RPMI7951 (cell line): Measurements from ENCODE around the gene NXPH1. TPM values are rescaled to one million over a fixed set of nuclear protein-coding genes. Genes with fewer than 3 reads are reported as not detected.

Source experiments
- DNase-seq: peaks from one replicate; pipeline ENCODE4 v3.0.0-alpha.2; 2012; ENCODE audit warnings: low read depth
- total RNA-seq: library from RNA; depleted of rRNA; stranded (reverse); fragments of >200 nt; shearing (Covaris generic); gene quantifications from 2 replicates; pipeline ENCODE4 v1.2.3, GENCODE V29; 2014; rRNA removed

Gene NXPH1
- total RNA-seq, result not detected in 2 replicates

DNA sequence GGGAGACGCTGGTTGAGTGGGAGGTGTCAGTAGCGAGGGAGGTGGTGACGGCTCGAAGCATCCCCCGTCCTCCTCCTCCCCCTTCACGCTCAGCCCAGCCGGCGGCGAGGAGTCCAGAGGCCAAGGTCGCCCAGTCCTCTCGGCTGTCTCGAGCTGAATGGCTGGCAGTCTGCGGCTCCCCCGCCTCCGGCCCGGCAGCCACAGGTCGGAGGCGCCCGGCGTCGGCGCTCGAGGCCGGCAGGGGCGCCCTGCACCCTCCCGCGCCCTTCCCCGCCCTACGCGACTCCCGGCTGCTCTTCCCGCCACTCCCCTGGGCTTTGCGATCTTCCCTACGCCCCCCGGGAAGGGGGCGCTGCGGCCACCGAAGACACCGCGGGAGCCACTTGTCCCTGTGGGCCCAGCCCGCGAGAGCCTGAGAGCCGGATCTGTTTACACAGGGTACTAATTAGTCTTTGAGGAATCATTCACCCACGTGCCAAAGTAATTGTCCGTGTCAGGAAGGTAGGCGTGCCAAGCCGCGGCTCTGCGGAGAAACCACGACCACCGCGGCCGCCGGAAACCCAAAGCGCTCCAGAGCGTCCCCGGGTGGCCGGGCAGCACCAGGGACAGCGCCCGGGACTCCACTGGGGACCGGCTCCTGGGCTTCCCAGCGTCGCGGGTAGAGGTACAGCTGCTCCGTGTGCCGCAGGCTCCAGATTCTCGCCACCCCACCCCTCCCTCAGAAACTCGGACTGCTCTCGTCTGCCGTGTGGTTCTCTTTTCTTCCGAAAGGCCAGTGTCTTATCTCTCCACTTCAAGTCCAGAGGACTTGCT, at the start of gene NXPH1:
Gene NXPH1, plus strand, starts transcription at position 133 of the 813 bp plus-strand sequence.
- no peak for DNase-seq

DNA sequence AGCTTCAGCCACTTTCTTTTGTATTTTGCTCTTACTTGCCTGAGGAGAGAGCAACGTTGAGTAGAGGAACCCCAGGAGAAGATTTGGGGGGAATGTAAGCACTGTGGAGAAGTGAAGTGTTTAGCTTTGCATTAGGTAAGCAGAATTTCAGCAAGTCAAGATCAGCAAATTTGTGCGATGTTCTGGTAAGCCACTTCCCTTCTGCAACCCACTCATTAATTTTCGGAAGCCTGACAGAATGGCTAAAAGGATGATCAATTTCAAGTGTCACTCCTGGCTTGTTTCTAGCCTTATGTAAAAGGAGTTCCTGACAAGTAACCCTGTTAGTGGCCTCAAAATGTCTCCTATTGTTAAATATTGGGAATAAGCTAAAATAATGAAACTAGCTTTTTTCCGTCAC, 48.5 kb upstream of the NXPH1 start:
- DNase-seq, result no peak

DNA sequence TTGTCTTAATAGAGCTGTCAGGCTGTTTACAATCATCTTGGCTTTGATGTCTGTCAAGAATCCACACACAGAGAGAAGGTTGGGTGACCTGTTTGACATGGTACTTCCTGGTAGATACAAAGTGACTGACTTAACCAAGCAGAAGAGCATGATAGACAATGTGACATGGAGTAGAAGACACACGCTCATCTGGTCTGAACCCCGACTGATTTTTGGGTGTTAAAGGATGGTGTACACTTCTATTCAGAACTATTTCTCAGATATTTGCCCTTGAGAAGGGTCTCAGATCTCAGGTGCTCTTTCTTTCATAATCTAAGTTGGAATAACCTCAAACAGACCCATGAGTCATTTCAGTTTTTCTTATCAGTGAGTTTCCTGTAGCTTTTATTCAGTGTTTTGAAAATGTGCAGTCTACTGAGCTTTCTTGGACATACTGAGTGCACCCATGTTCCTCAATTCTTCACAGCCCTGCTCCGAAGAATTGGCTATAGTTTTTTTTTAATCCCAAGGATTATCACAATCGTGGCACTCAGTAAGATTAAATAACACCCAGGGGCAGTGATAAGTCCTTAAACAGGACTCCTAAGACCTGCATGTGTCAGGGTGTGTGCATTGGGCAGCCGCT, 46.4 kb upstream of the NXPH1 start:
- no peak for DNase-seq

DNA sequence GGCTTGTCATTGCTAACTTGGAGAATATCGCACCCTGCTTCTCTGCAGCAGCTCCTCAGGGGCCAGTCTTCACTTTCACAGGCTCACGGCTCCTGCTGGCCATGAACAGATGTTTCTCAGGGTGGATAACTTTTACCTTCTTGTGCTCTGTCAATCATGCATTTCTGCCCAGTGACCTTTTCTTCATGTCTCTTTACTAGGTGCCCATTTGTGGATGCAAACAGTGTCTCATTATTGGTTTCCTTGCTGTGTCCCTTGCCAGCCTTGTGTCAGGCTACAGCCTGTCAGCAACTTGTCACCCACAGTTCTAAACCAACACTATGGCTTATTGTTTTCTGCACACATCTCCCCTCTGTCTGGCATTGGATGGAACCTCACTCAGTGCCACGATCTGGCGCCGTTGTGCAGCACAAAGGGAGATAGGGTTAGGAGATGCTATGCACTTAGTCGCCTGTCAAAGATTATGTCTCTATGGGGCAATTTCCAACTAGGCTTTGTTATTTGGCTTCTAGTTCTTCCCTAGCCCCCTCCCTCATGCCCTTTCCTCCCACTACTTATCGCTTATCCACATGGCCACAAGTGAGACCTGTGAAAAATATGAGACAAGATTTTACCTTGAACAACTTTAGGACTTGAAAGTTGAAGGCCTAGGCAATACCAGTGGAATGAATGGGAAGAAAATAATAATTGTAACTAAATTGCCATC, 45.7 kb upstream of the NXPH1 start:
- no peak for DNase-seq

DNA sequence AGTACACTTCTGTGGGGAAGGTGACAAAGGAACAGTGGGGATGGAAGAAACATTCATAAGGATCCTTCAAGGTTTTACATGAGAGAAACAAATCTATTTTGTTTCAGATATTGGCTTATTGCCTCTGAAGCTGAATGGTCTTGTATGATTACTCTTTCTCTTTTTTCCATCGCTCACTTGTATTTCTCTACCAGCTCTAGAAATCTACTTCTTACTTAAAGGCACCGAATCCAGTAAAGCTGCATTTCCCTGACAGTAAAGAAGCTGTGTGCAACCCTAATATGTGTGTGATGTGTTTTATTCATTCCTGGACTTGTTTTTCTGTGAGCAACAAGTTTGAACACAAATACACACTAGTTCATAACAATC, 45.2 kb upstream of the NXPH1 start:
- no peak for DNase-seq

DNA sequence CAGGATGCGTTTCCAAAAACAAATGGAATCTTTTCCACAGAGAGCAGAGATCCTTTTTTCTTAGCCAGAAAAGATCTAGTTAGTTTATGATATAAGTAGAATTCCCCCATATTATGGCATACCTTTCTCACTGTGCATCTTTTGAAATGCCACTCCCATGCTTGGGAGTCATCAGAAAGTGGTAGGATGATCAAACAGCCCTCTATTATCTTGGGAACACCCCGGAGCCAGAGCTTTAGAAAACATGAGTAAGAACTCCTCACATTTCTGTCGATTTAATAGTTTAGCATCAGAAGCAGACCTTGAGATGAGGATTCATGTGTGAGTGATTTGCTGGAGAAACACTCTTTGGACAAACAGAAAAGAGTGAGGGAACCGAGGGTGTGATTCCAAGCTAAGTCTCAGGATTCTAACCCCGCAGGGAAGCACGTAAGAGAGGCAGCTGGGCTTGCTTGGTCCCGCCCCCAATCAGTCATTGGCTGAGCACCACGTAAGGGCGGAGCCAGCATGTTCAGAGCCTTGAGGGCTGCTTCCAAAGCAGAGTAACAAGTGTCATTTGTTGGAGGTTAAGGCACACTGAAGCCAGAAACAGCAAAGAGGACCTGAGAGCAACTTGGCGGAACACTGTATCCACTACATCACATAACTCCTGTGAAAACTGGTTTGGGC, 43.7 kb upstream of the NXPH1 start:
- peak; percentile 1 for DNase-seq

DNA sequence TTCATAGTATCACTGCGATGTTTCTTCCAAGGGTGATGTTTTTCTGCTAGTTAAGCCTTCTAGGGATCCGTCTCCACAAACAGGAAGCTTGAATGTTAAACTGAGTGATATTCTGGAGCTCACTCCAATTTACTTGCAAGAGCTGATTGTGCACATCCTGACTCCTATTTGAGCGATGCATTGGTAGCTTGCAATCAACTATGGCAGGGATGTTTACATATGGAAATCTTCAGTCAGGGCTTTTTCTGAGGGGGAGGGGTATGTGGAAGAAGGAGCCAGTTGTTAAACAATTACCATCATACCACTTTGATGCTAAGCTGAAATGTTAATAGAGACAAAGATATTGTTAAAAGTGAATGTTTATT, 43.2 kb upstream of the NXPH1 start:
- DNase-seq, result no peak

DNA sequence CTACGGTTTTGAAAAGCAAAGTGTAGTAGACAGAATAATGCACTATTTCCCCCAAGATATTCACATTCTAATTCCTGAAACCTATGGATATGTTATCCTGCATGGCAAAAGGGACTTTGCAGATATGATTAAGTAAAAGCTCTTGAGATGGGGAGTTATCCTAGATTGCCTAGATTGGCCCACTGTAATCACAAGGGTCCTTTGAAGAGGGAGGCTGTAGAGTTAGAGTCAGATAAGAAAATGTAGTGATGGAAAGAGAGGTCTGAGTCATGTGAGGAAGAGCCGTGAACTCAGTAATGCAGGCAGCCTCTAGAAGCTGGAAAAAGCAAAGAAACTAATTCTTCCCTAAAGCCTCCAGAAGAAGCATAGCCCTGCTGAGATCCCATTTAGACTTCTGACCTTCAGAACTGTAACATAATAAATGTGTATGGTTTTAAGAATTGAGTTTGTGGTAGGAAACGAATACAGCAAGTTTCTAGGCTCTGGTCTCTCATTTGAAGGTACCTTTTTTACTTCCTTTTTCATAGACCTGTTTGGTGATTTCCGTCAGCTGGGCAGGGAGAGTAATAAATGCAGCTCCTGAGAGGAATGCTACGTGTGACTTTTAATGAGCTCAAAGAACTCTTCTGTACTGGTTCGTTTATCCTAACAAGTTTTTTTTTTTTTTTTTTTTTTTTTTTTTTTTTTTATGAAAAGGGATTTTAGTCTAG, 41.9 kb upstream of the NXPH1 start:
- DNase-seq, result no peak

DNA sequence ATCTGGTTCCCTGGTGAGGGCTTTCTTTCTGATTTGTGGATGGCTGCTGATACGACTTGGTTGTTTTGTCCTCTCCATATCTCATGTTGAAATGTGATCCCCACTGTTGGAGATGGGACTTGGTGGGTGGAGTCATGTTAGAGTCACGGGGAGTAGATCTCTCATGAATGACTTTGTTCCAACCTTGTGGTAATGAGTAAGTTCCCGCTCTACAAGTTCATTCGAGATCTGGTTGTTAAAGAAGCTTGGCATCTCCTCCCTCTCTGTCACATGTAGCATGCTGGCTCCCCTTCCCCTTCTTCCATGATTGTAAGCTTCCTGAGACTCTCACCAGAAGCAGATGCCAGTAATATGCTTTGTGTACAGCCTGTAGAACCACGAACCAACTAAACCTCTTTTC, 37.1 kb upstream of the NXPH1 start:
- DNase-seq, result no peak

DNA sequence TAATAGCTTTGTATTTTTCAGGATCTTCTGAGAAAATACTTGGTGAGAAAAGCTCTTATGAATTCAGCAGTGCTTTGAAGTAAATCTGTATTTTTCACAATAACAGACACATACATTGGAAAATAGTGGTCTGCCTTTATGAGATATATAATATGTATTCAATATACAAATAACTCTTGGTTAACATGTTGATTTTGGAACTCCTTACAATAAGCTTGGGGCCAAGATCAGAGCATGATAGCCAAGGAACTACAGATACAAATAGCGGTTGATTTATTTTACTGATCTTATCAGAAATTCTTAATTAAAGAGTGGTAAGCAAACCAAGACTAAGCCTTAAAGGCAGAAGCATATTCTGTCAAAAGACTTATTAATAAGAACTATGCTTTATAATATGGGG, 24.5 kb upstream of the NXPH1 start:
- no peak for DNase-seq

DNA sequence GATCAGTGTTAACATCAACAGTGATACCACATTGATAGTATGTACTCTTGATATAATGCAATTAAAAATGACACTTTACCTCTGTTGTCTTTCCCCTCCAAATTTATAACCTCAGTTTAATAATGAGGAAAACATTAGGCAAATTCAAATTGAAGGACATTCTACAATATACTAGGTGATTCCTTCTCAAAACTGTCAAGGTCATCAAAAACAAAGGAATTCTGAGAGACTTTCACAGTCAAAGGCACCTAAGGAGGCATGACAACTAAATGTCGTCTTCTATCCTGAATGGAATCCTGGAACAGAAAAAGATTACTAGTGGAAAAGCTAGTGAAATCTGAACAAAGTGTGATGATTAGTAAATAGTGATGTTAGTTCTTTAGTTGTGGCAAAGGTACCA, 22.3 kb upstream of the NXPH1 start:
- DNase-seq, result no peak

DNA sequence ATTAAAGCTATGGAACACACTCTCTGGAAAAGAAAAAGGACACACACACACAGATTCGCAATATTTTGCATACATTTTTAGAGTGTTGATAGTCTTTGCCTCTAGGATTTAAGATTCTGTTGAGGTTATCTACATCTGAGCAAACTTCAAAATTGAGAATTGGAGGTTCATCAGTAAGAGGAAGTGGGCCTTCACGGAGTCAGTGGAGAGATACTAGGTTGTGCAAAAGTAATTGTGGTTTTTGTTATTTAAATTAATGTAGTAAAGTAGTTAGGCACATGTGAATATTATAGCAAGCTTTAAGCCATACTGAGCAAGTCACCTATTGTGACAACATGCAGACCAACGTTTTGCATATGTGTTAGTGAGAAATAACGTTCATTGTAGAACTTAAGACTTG, 19.8 kb upstream of the NXPH1 start:
- no peak for DNase-seq

DNA sequence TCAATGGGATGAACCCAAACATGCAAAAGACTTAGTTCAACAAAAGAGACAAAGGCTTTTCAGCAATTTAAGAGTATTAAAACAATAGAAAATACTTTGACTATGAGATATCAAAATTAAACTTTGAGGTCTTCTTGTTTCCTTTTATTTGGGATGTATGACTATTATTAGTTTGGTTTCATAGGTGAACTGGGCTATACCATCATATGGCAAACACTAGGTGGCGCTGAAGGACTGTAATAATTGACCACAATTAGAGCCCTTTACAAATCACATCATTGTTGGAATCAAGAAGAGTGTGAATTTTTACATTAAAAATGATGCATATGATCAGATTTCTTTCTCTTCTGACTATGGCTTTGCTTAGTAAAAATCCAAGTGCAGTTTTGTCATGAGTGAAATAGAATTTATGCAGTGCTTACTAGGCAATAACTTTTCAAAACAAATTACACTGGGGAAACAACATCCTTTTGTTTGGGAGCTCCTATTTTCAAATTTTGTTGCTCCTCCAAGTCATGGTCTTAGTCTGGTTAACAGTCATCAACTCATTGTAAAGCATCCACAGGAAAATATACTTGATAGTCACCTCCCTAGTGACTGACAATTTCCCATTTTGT, 14.7 kb upstream of the NXPH1 start:
- DNase-seq, result peak; percentile 50

DNA sequence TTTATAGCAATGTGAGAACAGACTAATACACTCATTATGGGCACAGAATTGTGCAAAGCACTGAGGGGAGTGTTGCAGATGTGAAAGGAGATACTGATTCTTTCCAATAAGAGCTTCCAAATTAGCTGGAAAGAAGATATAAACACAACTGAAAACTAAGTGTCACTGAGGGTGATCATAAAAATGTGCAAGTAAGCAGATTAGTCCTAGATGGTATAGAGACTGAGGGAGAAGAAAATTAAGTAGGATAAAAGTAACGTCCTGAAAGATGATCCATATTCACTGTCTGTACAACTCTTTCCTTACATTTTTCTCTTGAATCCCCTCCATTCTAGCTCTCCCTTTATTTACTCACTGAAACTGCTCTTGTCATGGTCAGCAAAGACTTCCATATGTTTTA, 11.2 kb upstream of the NXPH1 start:
- no peak for DNase-seq

DNA sequence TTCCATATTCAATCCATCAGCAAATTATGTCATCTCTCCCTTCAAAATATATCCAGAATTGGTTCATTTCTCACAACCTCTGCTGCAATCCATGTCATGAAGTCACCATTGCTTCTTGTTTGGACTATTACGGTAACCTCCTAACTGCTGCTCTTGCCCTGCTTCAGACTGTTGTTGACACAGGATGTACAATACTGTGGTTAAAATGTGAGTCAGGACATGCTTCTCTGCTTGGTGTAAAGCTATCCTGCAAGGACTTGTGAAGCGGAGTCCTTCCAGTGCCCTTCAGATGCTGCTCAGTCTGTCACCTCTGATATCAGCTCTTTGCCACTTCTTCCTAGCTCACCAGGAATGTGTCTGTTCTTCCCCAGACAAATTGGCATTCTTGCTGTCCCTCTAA, 10.4 kb upstream of the NXPH1 start:
- DNase-seq, result no peak

DNA sequence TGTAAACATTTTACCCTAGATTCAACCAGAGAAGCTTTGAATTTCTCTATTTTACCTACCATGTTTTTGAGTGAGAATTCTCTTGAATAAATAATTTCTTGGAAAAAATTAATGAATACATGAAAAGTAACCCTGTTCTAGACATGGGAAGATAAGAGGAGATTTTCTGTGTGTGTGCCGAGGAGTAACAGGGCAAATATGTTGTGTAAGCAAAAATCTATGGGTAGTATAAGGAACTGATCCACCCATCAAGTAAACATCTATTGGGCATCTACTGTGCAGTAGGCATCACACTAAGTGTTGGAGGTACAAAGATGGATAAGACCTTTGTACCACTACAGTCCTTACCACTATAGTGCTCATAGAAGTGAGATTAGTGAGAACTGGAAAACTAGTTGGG, 8.2 kb upstream of the NXPH1 start:
- DNase-seq, result no peak

DNA sequence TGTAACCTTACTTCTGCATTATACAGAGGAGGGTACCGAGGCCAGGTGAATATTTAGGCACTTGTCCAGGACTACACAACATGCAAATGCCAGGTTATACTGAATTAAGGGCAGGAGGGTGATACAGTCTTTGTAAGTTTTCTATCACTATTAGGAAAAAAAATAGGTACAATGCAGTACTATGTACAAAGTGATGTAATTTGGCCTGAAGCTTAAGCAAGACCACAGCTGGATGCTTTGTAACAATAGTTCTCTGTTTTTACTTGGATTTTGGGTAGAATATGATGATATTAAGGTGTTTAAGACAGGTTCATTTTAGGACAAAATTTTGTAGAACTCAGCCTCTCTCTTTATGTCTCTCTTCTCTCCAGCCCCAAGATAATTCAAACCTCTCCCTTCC, 2.8 kb upstream of the NXPH1 start:
- no peak for DNase-seq

DNA sequence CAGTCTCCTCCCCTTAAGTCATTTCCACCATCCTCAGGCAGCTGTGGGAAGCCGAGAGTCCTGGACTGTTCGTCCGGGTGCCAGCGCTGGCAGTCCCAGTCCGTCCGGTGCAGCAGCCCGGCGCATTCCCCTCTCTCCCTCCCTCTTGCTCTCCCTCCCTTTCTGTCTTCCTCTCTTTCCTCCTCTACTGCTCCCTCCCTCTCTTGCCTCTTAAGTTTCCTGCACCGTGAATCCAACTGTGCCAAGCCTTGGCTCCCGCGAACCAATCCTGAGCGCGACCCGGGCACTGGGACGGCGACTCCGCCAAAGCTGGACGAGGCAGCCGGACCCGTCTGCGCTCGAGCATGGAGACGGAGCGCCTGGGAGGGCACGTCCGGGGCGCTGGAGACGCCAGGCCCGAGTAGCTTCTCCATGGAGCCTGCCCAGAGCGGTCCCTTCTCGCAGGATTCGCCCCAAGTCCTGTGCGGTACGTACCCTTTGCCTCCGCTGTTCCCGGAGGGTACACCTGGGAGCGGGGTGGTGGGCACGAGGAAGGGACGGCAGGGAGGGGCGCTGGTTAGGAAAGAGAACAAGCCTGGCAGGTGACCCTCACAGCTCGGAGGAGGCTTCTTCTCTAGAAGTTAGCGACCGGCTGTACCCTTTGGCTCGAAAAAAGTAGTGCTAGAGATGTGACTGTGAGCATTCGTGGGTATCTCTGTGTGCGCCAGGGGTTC, 1.0 kb downstream of the NXPH1 start:
- DNase-seq, result no peak

DNA sequence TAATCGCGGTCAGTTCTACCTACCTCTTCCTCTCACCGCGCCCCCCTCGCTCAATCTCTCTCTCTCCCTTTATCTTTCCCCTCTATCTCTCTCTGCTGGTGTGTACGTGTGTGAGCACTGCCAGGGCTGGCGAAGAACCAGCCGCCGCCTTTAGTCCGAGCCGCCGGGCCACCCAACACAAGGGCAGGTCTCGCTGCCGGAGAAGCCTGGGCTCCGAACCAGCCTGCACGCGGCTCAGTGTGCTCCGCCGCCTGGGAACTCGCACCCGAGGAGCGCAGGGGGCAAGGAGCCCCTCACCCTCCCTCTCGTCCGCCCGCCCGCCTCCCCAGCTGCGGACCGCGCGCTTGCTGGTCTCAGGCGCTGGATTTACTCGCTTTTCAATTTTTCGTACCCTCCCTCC, 1.7 kb downstream of the NXPH1 start:
- DNase-seq, result no peak

DNA sequence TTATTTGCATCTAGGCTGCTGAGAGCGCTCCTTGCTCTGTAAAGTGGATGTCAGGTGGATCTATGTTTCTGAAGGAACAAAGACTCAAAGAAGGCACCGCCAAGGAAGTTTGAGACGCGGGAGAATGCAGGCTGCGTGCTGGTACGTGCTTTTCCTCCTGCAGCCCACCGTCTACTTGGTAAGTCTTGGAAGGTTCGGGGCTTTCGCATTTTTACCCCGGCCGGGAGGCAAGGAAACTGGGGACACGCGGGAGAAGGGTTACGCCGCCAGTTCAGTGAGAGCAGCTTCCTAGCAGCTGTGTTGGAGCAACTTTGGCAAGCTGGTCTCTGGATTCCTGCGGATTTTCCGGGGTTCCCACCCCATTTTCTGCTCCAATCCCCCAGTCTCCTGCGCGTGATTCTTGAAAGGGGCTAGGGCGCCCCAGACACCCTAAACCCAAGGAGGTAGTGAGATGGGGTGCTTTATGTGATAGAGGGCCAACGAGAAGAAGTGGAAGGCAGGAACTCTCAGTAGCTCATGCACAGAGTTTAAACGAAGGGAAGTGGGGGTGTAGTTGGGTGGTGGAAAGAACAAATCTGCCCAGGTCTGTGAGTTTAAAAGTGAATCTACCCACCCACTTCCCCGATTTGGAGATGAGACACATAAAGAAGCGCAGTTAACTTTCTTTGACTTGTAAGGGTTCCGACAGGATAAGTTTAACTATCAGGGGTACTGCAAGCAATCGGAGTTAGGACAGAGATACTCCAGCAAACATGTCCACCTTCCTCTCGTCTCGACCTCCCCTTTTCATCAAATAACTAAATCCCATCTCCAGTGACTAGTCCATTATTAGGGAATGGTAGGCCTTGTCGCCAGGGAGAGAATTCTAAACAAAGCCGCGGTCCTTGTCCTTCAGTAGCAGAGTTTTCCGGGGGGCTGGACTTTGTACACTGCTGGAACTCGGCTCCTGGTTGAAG, 2.5 kb downstream of the NXPH1 start:
- DNase-seq, result no peak
